Hematopoietic multipotent progenitor cell treated with erythropoietin and hydrocortisone succinate and interleukin-3 and kit ligand, for 8 days (in vitro differentiated cells): ENCODE data around the gene LMBR1.

Source experiments
- DNase-seq: peaks from one replicate; pipeline ENCODE4 v3.0.0-alpha.2; 2015

The LMBR1 gene

DNA sequence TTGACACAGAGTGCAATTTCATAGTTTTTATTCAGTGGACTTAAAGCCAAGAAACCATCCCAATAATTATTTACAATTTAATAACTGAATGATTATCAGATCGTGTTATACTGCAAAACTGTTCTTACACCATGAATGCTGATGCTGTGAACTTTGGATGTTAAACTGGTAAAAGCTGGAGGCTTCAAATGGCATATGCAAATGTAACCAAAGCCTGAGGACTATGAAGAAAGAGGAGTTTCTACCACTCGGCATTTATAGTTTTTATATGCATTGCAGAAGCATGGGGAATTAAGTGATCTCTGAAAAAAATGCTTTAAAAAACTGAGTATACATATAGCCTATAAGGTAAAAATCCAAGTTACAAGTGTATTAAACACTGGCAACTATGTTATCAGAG lies 210.1 kb downstream of the LMBR1 start:
- no peak for DNase-seq

DNA sequence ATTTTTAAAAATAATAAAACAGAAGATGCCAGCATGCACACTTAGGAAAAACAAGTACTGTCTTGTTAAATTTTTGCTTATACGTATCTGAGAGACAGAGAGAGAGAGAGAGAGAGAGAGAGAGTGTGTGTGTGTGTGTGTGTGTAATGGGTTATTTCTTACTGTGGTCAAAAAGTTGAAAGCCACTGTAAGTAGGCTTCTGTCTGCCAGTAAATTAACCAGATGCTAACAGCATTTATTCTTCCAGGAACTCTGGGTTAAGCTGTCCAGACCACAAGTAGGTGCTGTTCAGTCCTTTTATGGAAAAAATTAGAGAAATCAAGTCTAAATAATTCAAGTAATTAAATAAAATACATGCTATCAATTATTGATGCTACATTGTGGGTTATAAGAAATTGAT lies 212.7 kb downstream of the LMBR1 start:
- no peak for DNase-seq

DNA sequence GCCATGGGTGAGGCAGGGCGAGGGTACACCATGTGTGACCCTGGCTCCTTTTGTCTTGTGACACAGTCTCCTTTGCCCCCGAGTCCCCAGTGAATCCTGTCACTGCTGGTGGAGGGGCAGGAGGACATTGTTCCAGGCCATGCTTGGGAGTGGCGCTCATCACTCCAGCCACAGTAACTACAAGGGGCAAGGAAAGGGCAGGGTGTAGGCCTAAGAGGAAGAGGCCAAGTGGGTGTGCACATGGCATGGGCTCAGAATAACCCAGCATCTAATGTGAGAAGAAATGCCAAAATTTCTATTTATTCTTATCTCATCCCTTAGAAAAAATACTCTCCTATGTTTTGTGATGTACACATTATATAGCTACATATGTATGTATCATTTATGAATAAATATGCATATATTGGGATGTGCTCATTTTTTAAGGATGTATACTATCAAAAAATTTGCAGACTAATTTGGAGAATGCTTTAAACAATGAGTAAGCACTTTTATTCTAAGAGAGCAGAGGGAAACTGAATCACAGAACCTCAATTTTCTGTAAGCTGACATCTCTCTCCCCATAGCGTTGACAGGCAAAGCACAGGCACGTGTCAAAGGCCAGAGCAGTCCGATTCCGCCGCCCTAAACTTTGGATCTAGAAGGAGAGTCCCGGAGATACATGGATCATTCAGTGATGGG lies 215.5 kb downstream of the LMBR1 start:
- DNase-seq, result no peak

DNA sequence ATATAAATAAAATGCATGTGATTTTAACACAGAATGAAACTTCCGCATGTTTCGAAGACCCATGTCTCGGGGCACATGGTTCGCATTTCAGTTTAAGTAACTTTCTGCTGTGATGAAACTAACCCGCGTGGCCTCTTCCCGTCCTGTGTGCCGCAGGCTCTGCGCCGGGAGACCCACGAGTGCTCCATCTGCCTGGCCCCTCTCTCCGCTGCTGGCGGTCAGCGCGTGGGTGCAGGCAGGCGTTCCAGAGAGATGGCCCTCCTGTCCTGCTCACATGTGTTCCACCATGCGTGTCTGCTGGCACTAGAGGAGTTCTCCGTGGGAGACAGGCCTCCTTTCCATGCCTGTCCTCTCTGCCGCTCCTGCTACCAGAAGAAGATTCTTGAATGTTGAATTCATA lies 216.7 kb downstream of the LMBR1 start:
- no peak for DNase-seq

DNA sequence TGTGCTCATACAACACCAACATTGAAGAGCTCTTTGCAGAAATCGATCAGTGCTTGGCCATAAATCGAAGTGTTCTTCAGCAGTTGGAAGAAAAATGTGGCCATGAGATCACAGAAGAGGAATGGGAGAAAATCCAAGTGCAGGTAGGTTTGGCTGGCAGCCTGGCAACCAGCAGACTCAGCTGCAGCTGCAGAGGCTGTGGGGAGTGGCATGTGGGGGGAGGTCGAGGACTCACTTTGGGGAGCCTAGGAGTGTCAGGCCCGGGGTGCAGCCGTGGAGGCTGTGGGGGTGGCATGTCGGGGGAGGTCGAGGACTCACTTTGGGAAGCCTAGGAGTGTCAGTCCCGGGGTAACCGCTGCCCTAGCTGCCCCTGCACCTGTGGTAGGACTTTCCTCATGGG lies 217.3 kb downstream of the LMBR1 start:
- DNase-seq, result no peak

DNA sequence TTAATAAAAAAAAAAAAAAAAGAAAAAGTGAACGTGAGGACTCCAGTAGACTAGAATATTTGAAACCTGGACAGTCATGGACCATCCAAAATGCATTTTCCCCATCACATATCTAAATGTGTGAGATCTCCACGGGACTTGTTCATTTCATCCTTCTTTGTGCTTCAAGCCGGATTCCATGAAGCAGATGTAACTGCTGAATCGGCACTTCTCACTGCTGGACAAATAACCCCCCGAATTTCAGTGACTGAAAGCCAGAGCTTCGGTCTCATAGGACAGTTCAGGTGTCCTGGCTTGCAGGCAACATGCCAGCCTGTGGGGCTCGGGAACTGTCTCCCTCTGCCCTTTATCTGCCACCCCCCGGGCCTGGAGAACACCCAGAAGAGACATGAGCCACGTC lies 219.1 kb downstream of the LMBR1 start:
- no peak for DNase-seq

DNA sequence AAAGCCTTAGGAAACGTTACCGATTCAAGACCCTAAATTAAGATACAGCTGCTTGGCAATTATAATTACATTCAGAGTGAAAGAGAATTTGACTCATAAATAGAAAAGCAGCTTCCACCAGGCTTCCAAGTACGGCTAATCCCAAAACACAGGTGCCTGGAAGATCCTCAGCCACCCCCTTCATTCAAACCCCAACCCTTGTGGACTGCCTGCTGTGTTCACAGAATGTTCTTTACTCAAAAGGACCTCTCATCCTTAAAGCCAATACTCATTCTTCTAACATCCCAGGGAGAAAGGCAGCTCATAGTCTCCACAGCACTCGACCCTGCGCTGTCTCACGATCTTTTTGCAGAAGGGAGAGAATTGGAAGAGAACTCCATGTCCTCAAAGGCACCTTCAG lies 219.5 kb downstream of the LMBR1 start:
- no peak for DNase-seq

DNA sequence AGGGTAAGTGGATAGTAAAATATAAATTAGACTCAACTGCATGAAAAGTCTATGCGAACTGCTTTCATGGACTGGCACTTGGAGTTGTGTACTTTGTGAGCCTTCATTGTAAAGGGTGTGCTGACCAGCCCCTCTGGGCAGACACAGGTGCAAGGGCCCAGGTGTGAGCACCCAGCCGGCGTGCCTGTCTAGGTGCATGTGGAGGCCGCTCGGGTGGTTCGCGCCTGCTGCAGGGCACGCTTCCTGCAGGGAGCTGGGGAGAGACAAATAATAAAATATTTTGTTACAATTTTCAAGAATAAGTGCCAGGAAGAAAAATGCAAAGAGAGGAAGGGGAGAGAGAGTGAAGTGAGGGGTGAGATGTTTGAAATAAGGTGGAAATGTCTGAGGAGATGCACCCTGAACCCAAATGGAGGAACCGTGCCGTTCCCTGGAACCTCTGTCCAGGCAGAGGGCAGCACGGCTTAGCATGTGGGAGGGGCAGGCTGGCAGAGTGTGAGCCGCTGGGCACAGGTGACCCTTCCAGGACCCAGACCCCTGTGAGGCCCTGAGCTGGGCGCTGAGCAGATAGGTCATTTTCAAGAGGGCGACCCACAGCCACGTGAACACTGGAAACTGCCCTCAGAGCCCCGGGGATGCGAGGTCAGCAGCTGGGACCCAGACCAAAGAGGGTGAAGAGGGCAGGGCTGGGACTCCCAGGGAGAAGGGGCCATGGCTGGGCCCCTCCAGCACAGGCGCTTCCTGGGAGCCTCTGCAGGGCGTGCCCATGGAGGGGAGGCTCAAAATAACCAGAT lies 223.8 kb downstream of the LMBR1 start:
- no peak for DNase-seq

DNA sequence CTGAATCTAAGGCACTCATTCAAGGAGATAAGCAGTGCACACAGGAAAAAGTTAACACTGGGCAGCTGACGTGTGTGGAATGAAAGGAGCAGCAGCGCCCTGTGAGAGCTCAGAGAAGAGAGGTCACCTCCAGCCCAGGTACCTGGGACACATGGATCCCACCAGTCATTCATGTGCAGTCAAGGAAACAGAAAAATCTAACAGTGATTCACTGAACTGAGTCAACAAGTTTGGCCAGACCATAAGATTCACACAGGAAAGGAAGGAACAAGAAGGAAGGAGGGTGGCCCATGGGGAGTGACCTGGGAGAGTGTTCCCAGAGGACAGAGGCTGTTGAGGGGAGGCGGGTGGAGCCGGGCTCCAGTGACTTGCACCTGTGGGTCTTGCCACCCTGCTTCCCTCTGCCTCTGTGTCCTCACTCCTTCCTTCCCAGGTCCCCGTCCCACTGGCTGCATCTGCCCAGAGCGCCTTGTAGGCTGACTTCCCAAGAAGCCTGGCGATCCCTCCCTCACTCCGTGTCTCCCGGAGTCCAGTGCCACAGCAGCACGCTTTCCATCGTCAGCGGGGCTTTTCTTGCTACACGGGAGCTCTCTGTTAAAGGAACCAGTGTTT lies 224.7 kb downstream of the LMBR1 start:
- DNase-seq, result no peak

DNA sequence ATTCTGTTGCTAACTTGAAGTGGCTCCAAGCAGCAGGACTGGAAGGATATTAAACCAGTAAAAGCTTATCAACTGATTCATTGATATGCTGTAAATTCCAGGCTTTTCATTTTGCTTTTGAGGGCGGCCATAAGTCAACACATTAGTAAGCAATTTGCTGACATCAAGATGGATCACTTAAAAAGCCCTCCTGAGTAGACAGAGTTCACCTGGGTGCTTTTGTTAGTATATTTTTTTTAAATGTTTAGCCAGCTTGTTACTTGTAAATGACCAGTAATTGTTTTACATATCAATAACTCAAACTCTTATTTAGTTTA lies 225.9 kb downstream of the LMBR1 start:
- DNase-seq, result no peak

DNA sequence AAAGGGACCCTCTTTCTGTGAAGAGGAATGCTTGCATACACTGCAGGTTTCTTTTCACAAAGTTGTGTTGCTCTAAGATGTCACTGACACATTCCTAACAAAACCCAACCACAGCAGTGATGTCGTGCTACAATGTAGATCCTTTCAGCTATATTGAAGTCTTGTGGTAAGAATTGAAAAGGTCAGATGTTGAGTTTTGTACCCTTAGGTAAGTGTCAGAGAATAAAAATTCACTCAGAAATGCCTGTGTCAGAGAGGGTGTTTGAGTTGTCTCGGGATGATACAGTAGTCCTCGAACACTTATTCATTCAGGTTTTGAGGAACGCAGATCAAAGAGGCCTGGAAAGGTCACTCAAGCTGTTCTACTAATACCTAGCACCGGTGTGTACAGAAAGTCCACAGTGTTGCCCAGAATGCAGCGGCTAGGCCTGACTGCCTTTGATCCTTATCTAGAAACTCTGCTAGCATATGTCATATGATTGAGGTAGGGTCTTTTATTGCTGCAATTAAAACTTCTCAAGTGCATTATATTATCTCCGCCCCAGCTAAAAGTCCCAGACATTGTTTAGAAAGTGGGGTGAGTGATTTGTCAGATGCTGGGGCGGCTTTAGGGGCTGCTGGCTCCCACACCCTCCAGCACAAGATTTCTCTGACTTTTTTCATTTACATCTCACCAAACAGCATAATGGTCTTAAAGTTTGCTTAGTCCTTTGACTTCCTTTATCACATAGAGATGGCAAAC lies 226.4 kb downstream of the LMBR1 start:
- DNase-seq, result no peak

DNA sequence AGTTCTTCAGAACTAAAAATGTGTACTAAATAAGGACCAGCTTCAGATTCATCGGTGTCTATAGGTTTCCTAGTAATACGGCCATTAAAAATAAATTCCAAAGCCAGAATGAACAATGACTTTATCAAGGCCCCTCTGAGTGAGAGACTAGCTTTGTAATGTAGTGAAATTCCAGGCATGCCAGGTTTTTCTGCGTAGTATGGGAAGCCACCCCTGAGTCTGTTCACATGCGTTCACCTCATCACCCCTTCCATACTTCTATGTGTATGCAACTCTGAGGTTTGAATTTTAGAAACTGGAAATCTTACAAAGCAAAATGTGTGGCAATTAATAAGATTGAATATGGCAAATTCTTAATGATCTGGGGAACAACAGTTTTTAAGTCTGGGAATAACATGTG lies 227.9 kb downstream of the LMBR1 start:
- no peak for DNase-seq

DNA sequence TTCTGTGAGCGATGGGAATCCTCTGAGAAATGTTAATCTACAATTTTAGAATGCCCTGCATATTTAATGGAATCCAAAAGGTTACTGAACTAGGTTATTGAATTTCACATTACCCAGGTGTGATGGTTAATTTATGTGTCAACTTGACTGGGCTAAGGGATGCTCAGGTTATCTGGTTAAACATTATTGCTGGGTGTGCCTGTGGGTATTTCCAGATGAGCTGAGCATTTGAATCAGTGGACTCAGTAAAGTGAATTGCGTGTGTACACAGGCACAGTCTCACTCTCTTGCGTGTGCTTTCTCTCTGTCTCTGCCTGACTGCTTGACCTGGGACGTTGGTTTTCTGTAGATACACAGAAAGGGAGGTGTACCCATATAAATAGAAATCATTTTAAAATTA lies 230.7 kb downstream of the LMBR1 start:
- DNase-seq, result peak; percentile 17

DNA sequence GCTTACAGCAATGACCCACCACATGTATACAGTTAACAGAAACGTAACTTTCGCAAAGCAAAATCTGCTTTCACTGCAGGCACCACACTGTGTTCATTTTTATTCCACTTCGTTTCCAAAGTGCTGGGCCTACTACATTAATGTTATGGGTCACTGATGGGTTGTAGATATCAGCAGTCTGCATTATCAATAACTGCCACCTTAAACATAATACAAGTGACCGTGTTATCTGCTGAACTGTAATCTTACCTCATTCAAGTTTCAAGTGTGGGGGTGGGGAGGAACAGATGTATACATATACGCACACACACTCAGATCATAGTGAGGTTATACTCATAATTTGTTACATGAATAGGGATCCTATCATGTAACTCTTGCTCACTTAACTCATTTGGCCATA lies 231.3 kb downstream of the LMBR1 start:
- DNase-seq, result peak; percentile 57

DNA sequence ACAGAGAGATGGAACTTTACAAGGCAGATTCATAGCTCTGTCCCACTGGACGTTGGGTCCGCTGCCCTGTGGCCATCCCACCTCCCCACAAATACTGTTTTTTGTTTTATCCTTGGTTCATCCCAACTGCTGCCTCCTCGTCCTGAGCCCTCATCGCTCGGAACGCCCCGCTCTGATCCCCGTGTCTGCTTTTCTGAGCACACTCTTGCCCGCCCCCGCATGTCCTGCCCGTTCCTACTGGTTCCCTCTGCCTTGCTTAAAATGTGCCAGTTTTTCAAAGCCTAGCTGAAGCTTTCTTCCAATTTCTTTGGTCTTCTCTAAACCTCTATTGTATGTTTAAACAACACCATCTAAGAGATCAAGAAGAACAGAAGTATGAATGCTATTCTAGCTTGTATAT lies 233.0 kb downstream of the LMBR1 start:
- no peak for DNase-seq

DNA sequence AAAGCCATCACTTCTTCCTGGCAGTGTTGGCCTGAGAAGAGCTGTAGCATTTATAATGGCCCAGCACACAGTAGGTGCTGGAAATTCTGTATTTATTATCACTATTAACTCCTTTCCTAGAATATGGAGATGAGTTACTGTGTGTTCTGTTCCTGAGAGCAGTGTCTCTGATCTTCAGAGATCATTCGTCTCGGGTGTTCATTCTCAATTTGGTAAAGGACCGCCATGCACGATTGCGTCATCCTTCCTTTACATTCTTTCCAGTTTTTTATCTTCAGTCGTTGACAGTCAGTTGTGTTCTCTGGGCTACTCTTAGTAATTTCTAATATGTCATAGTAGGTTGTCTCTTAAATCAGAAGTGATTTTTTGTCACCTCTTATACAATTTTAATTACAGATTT lies 233.8 kb downstream of the LMBR1 start:
- no peak for DNase-seq

DNA sequence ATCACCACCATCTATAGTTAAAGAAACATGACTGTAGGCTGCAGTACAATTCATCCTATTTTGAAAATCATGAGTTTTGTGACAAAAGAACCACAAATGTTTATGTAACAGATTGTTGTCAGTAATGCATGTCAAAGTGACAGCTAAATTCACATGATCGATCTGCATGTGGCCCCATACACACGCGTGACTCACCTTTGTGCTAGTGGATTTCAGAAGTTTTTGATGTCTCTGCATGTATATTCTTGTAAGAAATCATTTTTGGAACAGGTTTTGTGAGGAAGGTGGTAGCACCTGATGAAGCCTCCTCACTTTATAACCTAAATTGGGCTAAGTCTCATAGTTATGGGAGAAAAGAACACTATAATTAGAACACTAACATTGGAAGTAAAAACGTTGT lies 235.3 kb downstream of the LMBR1 start:
- DNase-seq, result no peak

DNA sequence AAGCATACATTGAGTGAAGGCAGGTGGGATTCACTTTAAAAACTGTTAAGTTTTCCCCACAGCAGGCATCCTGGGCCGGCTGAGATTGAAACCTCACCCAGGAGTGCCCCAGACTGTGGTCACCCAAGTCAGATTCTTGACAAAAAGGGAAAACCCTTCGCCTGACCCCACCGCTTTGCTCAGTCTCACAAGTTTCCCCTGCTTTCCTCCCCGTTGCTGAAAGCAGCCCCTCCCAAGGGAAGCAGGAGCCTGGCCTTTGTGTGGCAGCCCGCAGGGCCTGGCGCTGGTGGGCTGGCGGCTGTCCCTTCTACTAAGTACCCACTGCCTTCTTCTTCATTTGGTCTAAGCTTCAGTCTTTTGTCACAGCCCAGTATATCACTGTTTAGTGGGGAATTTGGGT lies 236.4 kb downstream of the LMBR1 start:
- DNase-seq, result no peak

DNA sequence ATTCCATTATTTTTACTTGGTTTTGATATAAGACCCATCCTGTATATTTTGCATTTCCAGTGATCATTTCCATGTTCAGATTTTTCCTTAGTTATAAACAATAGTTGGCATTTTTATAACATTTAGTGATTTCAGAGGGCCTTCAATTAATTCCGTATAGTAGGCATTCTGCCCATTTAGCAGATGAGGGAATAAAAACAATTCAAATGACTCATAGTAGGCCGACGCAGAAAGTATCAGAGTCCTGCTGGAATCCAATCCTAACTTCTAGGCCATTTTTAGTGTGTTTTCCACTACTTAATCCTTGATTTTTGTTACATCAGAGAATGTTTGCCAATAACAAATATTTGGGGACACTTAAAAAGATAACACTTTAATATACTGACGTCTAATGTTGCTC lies 237.0 kb downstream of the LMBR1 start:
- no peak for DNase-seq

DNA sequence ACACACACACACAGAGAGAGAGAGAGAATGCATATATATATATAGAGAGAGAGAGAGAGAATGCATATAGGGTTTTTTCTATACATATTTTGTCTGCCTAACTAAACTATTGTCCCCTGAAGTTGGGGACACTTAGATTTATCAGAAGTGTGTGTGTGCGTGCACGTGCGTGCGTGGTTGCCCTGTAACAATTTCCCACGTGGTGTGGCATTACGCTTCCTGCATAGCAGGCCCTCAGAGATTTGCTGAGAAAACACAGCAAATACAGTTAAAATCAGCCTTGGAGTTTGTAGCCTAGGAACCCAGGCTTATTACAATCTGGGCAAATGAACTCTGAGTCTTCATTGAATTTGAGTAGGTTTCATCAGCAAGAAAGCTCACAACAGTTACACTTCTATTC lies 237.7 kb downstream of the LMBR1 start:
- DNase-seq, result no peak

DNA sequence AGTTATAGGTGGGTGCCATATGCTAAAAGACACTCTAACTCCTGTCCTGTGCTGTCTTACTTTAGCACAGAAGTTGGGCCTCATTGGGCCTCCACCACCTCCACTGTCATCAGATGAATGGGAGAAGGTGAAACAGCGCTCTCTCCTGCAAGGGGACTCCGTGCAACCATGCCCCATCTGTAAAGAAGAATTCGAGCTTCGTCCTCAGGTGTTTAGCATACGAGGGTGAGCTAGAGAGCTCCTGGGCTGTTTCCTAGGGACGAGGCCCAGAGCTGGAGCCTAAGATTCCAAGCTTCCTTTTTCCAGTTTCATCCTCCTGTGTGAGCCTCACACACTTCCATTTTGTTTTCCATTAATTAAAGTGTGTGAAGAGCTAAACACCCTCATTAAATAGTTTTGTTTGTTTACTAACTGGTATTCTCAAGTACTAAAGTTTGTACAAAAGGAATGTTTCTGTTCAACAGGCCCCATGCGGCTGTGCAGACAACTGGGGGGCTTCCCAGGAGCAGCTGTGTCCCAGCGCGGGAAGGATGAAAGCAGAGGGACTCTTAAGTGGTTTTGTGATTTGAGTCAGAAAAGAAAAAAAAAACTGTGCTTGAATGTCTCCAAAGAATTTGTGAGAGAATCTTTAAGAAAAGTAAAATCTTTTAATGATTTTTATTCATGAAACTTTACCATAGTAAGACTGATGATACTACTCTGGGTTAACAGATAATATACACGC lies 238.3 kb downstream of the LMBR1 start:
- DNase-seq, result no peak

DNA sequence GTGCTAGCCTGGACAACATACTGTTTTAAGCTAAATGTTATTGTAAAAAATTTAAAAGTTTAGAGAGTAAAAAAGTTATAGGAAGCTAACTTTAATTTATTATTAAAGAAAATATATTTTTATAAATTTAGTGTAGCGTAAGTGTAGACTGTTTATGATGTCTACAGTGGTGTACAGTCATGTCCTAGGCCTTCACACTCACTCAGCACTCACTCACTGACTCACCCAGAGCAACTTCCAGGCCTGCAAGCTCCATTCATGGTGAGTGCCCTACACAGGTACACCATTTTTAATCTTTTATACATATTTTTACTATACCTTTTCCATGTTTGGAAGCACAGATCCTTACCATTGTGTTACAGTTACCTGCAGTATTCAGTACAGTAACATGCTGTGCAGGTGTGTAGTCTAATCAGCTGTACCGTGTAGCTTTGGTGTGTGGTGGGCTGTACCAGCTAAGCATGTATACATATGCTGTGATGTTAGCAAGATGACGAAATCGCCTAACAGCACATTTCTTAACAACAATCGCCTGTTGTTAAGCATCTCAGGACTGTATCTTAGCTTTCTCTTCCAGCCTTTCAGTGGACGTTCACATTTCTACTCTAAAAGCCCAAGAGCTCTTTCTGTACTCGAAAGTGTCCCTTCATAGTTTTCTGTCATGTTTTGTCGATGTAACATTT lies 240.0 kb downstream of the LMBR1 start:
- DNase-seq, result no peak

DNA sequence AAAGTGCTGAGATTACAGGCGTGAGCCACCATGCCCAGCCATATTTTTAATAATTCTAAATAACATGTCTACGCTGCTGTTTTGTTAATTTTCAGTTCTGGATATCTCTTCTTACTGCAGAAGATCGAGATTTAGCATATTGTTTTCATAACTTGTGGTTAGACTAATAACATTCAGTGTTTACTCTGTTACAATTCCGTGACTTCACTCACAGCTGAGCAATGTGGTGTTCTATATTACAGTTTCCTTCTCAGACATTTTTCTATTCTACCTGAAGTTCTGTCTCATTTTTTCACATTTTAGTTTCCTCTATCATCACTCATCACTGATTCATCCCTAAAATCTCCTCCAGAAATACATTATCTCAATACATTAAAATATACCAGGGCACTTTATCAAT lies 241.5 kb downstream of the LMBR1 start:
- DNase-seq, result no peak
